Liver (tissue), 9 donors: ENCODE data around the gene GALNT6. TPM values are rescaled to one million over a fixed set of nuclear protein-coding genes. Genes with fewer than 3 reads are reported as not detected.

Experiments used
- DNase-seq: peaks from one replicate; pipeline ENCODE4 v3.0.0-alpha.2; 2017; ENCODE audit warnings: low spot score
- H3K27ac ChIP-seq, 2 donors: one replicate each; pipeline ENCODE4 v1.7.0; 2013; ENCODE audit warnings: inconsistent platforms in 2 of 2, low read length in 2 of 2, control low read depth in 1 of 2, low read depth in 1 of 2, mild to moderate bottlenecking in 1 of 2
- H3K27me3 ChIP-seq, 4 donors: one replicate each; pipeline versions ENCODE4 v1.6.1 to v1.7.0; 2013; ENCODE audit warnings: low read length in 3 of 4, inconsistent platforms in 1 of 4, mild to moderate bottlenecking in 1 of 4, moderate library complexity in 1 of 4; ENCODE audit not compliant: control insufficient read depth in 4 of 4, insufficient read depth in 4 of 4
- H3K36me3 ChIP-seq, 4 donors: one replicate each; pipeline versions ENCODE4 v1.6.1 to v1.7.0; 2013; ENCODE audit warnings: low read length in 3 of 4, mild to moderate bottlenecking in 3 of 4, low read depth in 1 of 4, moderate library complexity in 1 of 4; ENCODE audit not compliant: control insufficient read depth in 4 of 4, insufficient read depth in 3 of 4
- H3K4me1 ChIP-seq, 4 donors: one replicate each; pipeline versions ENCODE4 v1.6.1 to v1.7.0; 2013; ENCODE audit warnings: low read length in 3 of 4, mild to moderate bottlenecking in 3 of 4, moderate library complexity in 1 of 4; ENCODE audit not compliant: control insufficient read depth in 4 of 4, insufficient read depth in 4 of 4
- H3K4me3 ChIP-seq, 3 donors: one replicate each; pipeline versions ENCODE4 v1.6.1 to v1.7.0; 2013; ENCODE audit warnings: low read length in 3 of 3, control low read depth in 1 of 3, low read depth in 1 of 3, mild to moderate bottlenecking in 1 of 3
- H3K9ac ChIP-seq, 2 donors: one replicate each; pipeline ENCODE4 v1.7.0; 2013; ENCODE audit warnings: low read length in 2 of 2, mild to moderate bottlenecking in 2 of 2, moderate library complexity in 2 of 2, control low read depth in 1 of 2, low read depth in 1 of 2
- H3K9me3 ChIP-seq, 4 donors: one replicate each; pipeline versions ENCODE4 v1.6.1 to v1.7.0; 2013; ENCODE audit warnings: low read length in 3 of 4; ENCODE audit not compliant: control insufficient read depth in 4 of 4
- CTCF ChIP-seq: fragments of 150-350 bp; IDR thresholded peaks from 2 replicates; pipeline ENCODE4 v1.5.1; 2017; ENCODE audit warnings: improper control_type of control experiment, low read depth, low read length; ENCODE audit not compliant: missing input control
- EGR1 ChIP-seq, 2 donors: IDR thresholded peaks; 2 replicates each; pipeline ENCODE4 v1.6.1; 2016 to 2018; ENCODE audit warnings: antibody characterized with exemption in 2 of 2, low read depth in 2 of 2
- FOXA1 ChIP-seq: IDR thresholded peaks from 2 replicates; pipeline ENCODE4 v1.6.1; 2016; ENCODE audit warnings: antibody characterized with exemption
- GABPA ChIP-seq, 2 donors: IDR thresholded peaks in 1 of 2; conservative IDR thresholded peaks in 1 of 2; 2 replicates each; pipeline ENCODE4 v1.6.1; 2016; ENCODE audit warnings: antibody characterized with exemption in 2 of 2, mild to moderate bottlenecking in 1 of 2, moderate library complexity in 1 of 2
- HNF4A ChIP-seq, 2 donors: conservative IDR thresholded peaks; 2 replicates each; pipeline ENCODE4 v1.6.1; 2016; ENCODE audit warnings: antibody characterized with exemption in 2 of 2, mild to moderate bottlenecking in 2 of 2
- HNF4G ChIP-seq: IDR thresholded peaks from 2 replicates; pipeline ENCODE4 v1.6.1; 2016; ENCODE audit warnings: antibody characterized with exemption
- JUND ChIP-seq, 2 donors: IDR thresholded peaks; 2 replicates each; pipeline ENCODE4 v1.6.1; 2016; ENCODE audit warnings: antibody characterized with exemption in 2 of 2
- MAX ChIP-seq: IDR thresholded peaks from 2 replicates; pipeline ENCODE4 v1.6.1; 2016; ENCODE audit warnings: antibody characterized with exemption
- NR2F2 ChIP-seq: IDR thresholded peaks from 2 replicates; pipeline ENCODE4 v1.6.1; 2016; ENCODE audit warnings: antibody characterized with exemption
- RAD21 ChIP-seq, 2 donors: IDR thresholded peaks; 2 replicates each; pipeline ENCODE4 v1.6.1; 2016; ENCODE audit warnings: antibody characterized with exemption in 2 of 2, mild to moderate bottlenecking in 2 of 2
- REST ChIP-seq: IDR thresholded peaks from 2 replicates; pipeline ENCODE4 v1.6.1; 2016; ENCODE audit warnings: antibody characterized with exemption, mild to moderate bottlenecking
- RXRA ChIP-seq, 2 donors: IDR thresholded peaks; 2 replicates each; pipeline ENCODE4 v1.6.1; 2017 to 2018; ENCODE audit warnings: antibody characterized with exemption in 2 of 2, mild to moderate bottlenecking in 1 of 2
- SP1 ChIP-seq: IDR thresholded peaks from 2 replicates; pipeline ENCODE4 v1.6.1; 2018; ENCODE audit warnings: antibody characterized with exemption, mild to moderate bottlenecking
- YY1 ChIP-seq: IDR thresholded peaks from 2 replicates; pipeline ENCODE4 v1.6.1; 2016; ENCODE audit warnings: antibody characterized with exemption, mild to moderate bottlenecking
- ZBTB33 ChIP-seq: IDR thresholded peaks from 2 replicates; pipeline ENCODE4 v1.6.1; 2016; ENCODE audit warnings: antibody characterized with exemption
- WGBS: extraction: QIAGEN DNeasy Blood & Tissue Kit; methylation state at CpG from one replicate; pipeline ENCODE4 v1.1.7; 2013; 5-methylcytosine and 5-hydroxymethylcytosine counted together
- polyA plus RNA-seq, 2 donors: library from polyadenylated mRNA; stranded (reverse) in 1 of 2; unstranded in 1 of 2; fragments of 200-250 nt in 1 of 2; fragments of >200 nt in 1 of 2; fragmentation: Nextera tagmentation in 1 of 2; extraction: Ambion mirVana in 1 of 2; gene quantifications; one replicate each; pipeline versions ENCODE4 v1.2.1 to v1.2.3, GENCODE V29; 2013 to 2015
- total RNA-seq, 2 donors: library from RNA; depleted of rRNA; stranded (reverse); fragments of >200 nt; gene quantifications; one replicate each; pipeline ENCODE4 v1.2.3, GENCODE V29; 2014
- donor health status: healthy.
- donor health status: healthy.
- donor health status: healthy.
- donor health status: healthy.
- donor health status: healthy.

GALNT6 gene
- total and polyA plus RNA-seq, 4 donors: 0.40 to 24.1 (median 1.2) TPM

GRCh38 chr12:51342416-51342815 lies 48.8 kb downstream of the GALNT6 start:
- no peak overlapping the region for H3K4me3 ChIP-seq
- DNase-seq: no peak
- TF ChIP-seq HNF4A (conservative IDR thresholded peaks at IDR 0.05) (no peak), CTCF (no peak), JUND (IDR thresholded peaks at IDR 0.05) (no peak), YY1 (no peak)
- 92% methylated on average over 10 of the region's 10 CpGs for WGBS
- no peak overlapping the region for H3K27ac ChIP-seq
- no peaks in the 10 kb centered on the region for H3K9me3 ChIP-seq
- H3K36me3 ChIP-seq: no peaks in the 10 kb centered on the region
- no peaks in the 10 kb centered on the region for H3K27me3 ChIP-seq
- H3K9ac ChIP-seq: no peak overlapping the region
- peaks cover 0 to 6% (median 2%) of the 10 kb centered on the region in 4 donors for H3K4me1 ChIP-seq

- Histone ChIP-seq H3K9ac (peak overlapping the region; percentile 24 to 72), H3K36me3 (no peaks in the 10 kb centered on the region), H3K4me1 (peaks cover 0 to 6% (median 2%) of the 10 kb centered on the region in 4 donors), H3K9me3 (no peaks in the 10 kb centered on the region), H3K4me3 (peak overlapping the region; percentile 9 to 47 (median 32)), H3K27me3 (no peaks in the 10 kb centered on the region), H3K27ac (no peak overlapping the region)
- TF ChIP-seq HNF4G (no peak), RXRA (IDR thresholded peaks at IDR 0.05) (peak; percentile 38 to 48), MAX (no peak), ZBTB33 (no peak), FOXA1 (no peak), NR2F2 (peak; percentile 95), GABPA (IDR thresholded peaks at IDR 0.05 in 1 of 2, conservative IDR thresholded peaks at IDR 0.05 in 1 of 2) (no peak), JUND (IDR thresholded peaks at IDR 0.05) (no peak), SP1 (peak; percentile 16), EGR1 (IDR thresholded peaks at IDR 0.05; ENCODE audit: low read depth in 2 of 2) (no peak), HNF4A (conservative IDR thresholded peaks at IDR 0.05) (peak in 1 of 2 donors; percentile 45), RAD21 (IDR thresholded peaks at IDR 0.05) (peak; percentile 97), CTCF (peak; percentile 97), REST (no peak)
- WGBS: 25% methylated on average over 9 of the region's 9 CpGs
- peak; percentile 65 for DNase-seq
These were observed 49.8 kb downstream of the GALNT6 start for GRCh38 chr12:51341251-51342007.
